DMS53 treated with DMSO at 0.1 percent for 48 hours (cell line): ENCODE measurements around the gene HOXA6.

Experiments used
- DNase-seq: peaks from one replicate; lab custom pipeline; 2025; ENCODE audit not compliant: unreplicated experiment; lab: John Stamatoyannopoulos, UW

Gene HOXA6

GRCh38 chr7:27099453-27100370 lies 47.9 kb downstream of the HOXA6 start:
- no peak for DNase-seq

- no peak for DNase-seq
These were observed 48.8 kb downstream of the HOXA6 start for GRCh38 chr7:27098578-27099451.

- DNase-seq, result no peak
These were observed 49.6 kb downstream of the HOXA6 start for GRCh38 chr7:27097686-27098577.

- DNase-seq, result no peak
These were observed 50.6 kb downstream of the HOXA6 start for GRCh38 chr7:27096768-27097514.

- peak; percentile 98 for DNase-seq
These were observed 51.4 kb downstream of the HOXA6 start, which contains the start of gene HOXA1 for GRCh38 chr7:27095897-27096767. Gene HOXA1 (minus strand): TSS chr7:27096000. CDS start chr7:27095912, 88 bp downstream.
